H1 (cell line): Measurements from ENCODE around the gene EIF4A2. TPM values are rescaled to one million over a fixed set of nuclear protein-coding genes. Genes with fewer than 3 reads are reported as not detected.

Experiments
- CTCF ChIA-PET: fragments of 300-600 bp; sonication (Branson Sonifier 250); formaldehyde crosslinking; loops from one replicate; lab custom pipeline; 2021; ENCODE audit not compliant: partially characterized antibody; lab: Charles Lee
- POLR2A ChIA-PET: fragments of 300-600 bp; sonication (Branson Sonifier 250); formaldehyde crosslinking; loops from one replicate; lab custom pipeline; 2021; ENCODE audit warnings: inconsistent platforms; ENCODE audit not compliant: partially characterized antibody; lab: Charles Lee
- DNase-seq, 2 experiments: peaks; one replicate each; pipeline versions ENCODE4 v3.0.0 to v3.0.0-alpha.2; 2010 to 2022; ENCODE audit warnings: low spot score in 2 of 2, low read depth in 1 of 2, mixed read lengths in 1 of 2
- FAIRE-seq: peaks from 2 replicates; lab custom pipeline; 2011; peaks lifted over from hg19 to GRCh38; lab: Jason Lieb, UNC
- H2AFZ ChIP-seq: 2 replicates; pipeline ENCODE4 v1.8.1; 2012; ENCODE audit warnings: low read length, inconsistent platforms
- H2AK5ac ChIP-seq: 2 replicates; pipeline ENCODE4 v1.6.1; 2013; ENCODE audit warnings: low read depth, low read length
- H2BK120ac ChIP-seq: replicated peaks from 2 replicates; pipeline ENCODE3; 2013; ENCODE audit warnings: low read depth, low read length, inconsistent platforms
- H2BK12ac ChIP-seq: 2 replicates; pipeline ENCODE4 v1.6.1; 2013; ENCODE audit warnings: low read depth, low read length
- H2BK15ac ChIP-seq: 2 replicates; pipeline ENCODE4 v1.6.1; 2013; ENCODE audit warnings: low read length
- H2BK20ac ChIP-seq: 2 replicates; pipeline ENCODE4 v1.6.1; 2013; ENCODE audit warnings: low read length
- H2BK5ac ChIP-seq: 2 replicates; pipeline ENCODE4 v1.6.1; 2013; ENCODE audit warnings: low read depth, low read length
- H3K14ac ChIP-seq: 2 replicates; pipeline ENCODE4 v1.6.1; 2013; ENCODE audit warnings: inconsistent platforms; ENCODE audit not compliant: insufficient read length
- H3K18ac ChIP-seq: 2 replicates; pipeline ENCODE4 v1.6.1; 2013; ENCODE audit warnings: low read length; ENCODE audit errors: extremely low read depth
- H3K23ac ChIP-seq: 2 replicates; pipeline ENCODE4 v1.6.1; 2013; ENCODE audit warnings: inconsistent platforms; ENCODE audit not compliant: insufficient read length
- H3K23me2 ChIP-seq: 2 replicates; pipeline ENCODE4 v1.6.1; 2013; ENCODE audit warnings: low read depth, low read length
- H3K27ac ChIP-seq: 2 replicates; pipeline ENCODE4 v1.6.1; 2011; ENCODE audit warnings: low read depth, low read length, inconsistent platforms
- H3K27me3 ChIP-seq, 4 experiments: replicated peaks in 1 of 4; 1 replicate in 1 of 4; 2 replicates in 3 of 4; pipeline versions ENCODE4 v1.6.1 to v1.8.1; 2011 to 2013; ENCODE audit warnings: low read length in 3 of 4, mild to moderate bottlenecking in 3 of 4, inconsistent platforms in 2 of 4, mixed read lengths in 2 of 4, moderate library complexity in 1 of 4; ENCODE audit not compliant: control insufficient read depth in 3 of 4, insufficient read depth in 3 of 4; ENCODE audit errors: extremely low read depth in 1 of 4
- H3K36me3 ChIP-seq, 4 experiments: 2 replicates each; pipeline versions ENCODE4 v1.6.1 to v1.8.1; 2011 to 2013; ENCODE audit warnings: mild to moderate bottlenecking in 4 of 4, low read length in 3 of 4, moderate library complexity in 2 of 4, control low read depth in 1 of 4, inconsistent platforms in 1 of 4; ENCODE audit not compliant: insufficient read depth in 4 of 4, control insufficient read depth in 2 of 4
- H3K4ac ChIP-seq: replicated peaks from 2 replicates; pipeline ENCODE3; 2013; ENCODE audit warnings: low read length, low read depth, mixed read lengths, inconsistent platforms; ENCODE audit not compliant: insufficient read length
- H3K4me1 ChIP-seq, 4 experiments: replicated peaks in 1 of 4; 1 replicate in 1 of 4; 2 replicates in 3 of 4; pipeline versions ENCODE4 v1.6.1 to v1.8.1; 2011 to 2013; ENCODE audit warnings: low read length in 3 of 4, inconsistent platforms in 2 of 4, mixed read lengths in 1 of 4; ENCODE audit not compliant: insufficient read depth in 4 of 4, control insufficient read depth in 3 of 4
- H3K4me2 ChIP-seq, 2 experiments: 2 replicates each; pipeline versions ENCODE4 v1.6.1 to v1.8.1; 2011 to 2013; ENCODE audit warnings: low read depth in 2 of 2, low read length in 2 of 2, control low read depth in 1 of 2, inconsistent platforms in 1 of 2, mild to moderate bottlenecking in 1 of 2; ENCODE audit not compliant: insufficient read depth in 1 of 2
- H3K4me3 ChIP-seq, 4 experiments: fragments of 200-600, 300-600 bp in 1 of 4; sonication (generic), shearing (Covaris generic), sonication (Bioruptor Twin) in 1 of 4; 2 replicates each; pipeline versions ENCODE4 v1.5.1 to v1.8.1; 2011 to 2016; ENCODE audit warnings: low read length in 4 of 4, low read depth in 3 of 4, control low read depth in 2 of 4, inconsistent platforms in 2 of 4, mild to moderate bottlenecking in 2 of 4, mixed read lengths in 1 of 4, moderate library complexity in 1 of 4; ENCODE audit not compliant: insufficient read depth in 2 of 4; ENCODE audit errors: extremely low read depth in 1 of 4
- H3K56ac ChIP-seq: replicated peaks from 2 replicates; pipeline ENCODE3; 2013; ENCODE audit warnings: low read depth, mild to moderate bottlenecking, mixed read lengths, low read length, inconsistent platforms; ENCODE audit not compliant: insufficient read length
- H3K79me1 ChIP-seq: 2 replicates; pipeline ENCODE4 v1.6.1; 2013; ENCODE audit warnings: low read depth, low read length, control low read depth
- H3K79me2 ChIP-seq, 2 experiments: 2 replicates each; pipeline versions ENCODE4 v1.6.1 to v1.8.1; 2012 to 2013; ENCODE audit warnings: low read length in 2 of 2, mild to moderate bottlenecking in 2 of 2, inconsistent platforms in 1 of 2; ENCODE audit not compliant: insufficient read depth in 2 of 2, control insufficient read depth in 1 of 2
- H3K9ac ChIP-seq, 4 experiments: replicated peaks in 1 of 4; 1 replicate in 1 of 4; 2 replicates in 3 of 4; pipeline versions ENCODE4 v1.6.1 to v1.8.1; 2011 to 2013; ENCODE audit warnings: low read depth in 3 of 4, low read length in 3 of 4, control low read depth in 2 of 4, mild to moderate bottlenecking in 2 of 4, moderate library complexity in 2 of 4, inconsistent platforms in 1 of 4; ENCODE audit errors: extremely low read depth in 1 of 4
- H3K9me3 ChIP-seq, 2 experiments: 2 replicates each; pipeline versions ENCODE4 v1.6.1 to v1.8.1; 2012 to 2013; ENCODE audit warnings: mild to moderate bottlenecking in 2 of 2, moderate library complexity in 2 of 2, control low read depth in 1 of 2, inconsistent platforms in 1 of 2, low read depth in 1 of 2, low read length in 1 of 2, mixed read lengths in 1 of 2; ENCODE audit not compliant: insufficient read depth in 2 of 2
- H4K20me1 ChIP-seq, 2 experiments: replicated peaks in 1 of 2; 2 replicates each; pipeline versions ENCODE3 to v1.8.1; 2011 to 2013; ENCODE audit warnings: inconsistent platforms in 2 of 2, low read length in 2 of 2, mild to moderate bottlenecking in 1 of 2; ENCODE audit not compliant: insufficient read depth in 2 of 2, control insufficient read depth in 1 of 2
- H4K5ac ChIP-seq: 2 replicates; pipeline ENCODE4 v1.6.1; 2013; ENCODE audit warnings: low read length, low read depth, mixed read lengths, inconsistent platforms; ENCODE audit not compliant: insufficient read length
- H4K8ac ChIP-seq: 2 replicates; pipeline ENCODE4 v1.8.0; 2013; ENCODE audit warnings: mild to moderate bottlenecking, moderate library complexity, low read length, inconsistent platforms; ENCODE audit not compliant: insufficient read depth; ENCODE audit errors: extremely low read depth
- H4K91ac ChIP-seq: replicated peaks from 2 replicates; pipeline ENCODE3; 2013; ENCODE audit warnings: low read length, mixed read lengths, inconsistent platforms; ENCODE audit not compliant: insufficient read length
- BACH1 ChIP-seq: IDR thresholded peaks from 2 replicates; pipeline ENCODE4 v1.6.1; 2012; ENCODE audit warnings: low read length, improper control_type of control experiment
- BRCA1 ChIP-seq: IDR thresholded peaks from 2 replicates; pipeline ENCODE4 v1.6.1; 2012; ENCODE audit warnings: low read depth, low read length, improper control_type of control experiment
- CBX8 ChIP-seq: fragments of 300-800, 300-1000 bp; sonication (generic); IDR thresholded peaks from 2 replicates; pipeline ENCODE4 v1.7.1; 2016; ENCODE audit warnings: low read depth, low read length, borderline replicate concordance
- GTF2F1 ChIP-seq: IDR thresholded peaks from 2 replicates; pipeline ENCODE4 v1.6.1; 2012; ENCODE audit warnings: low read depth, low read length, improper control_type of control experiment, borderline replicate concordance
- HDAC2 ChIP-seq, 2 experiments: fragments of 300-600 bp in 1 of 2; sonication (generic) in 1 of 2; IDR thresholded peaks; 2 replicates each; pipeline ENCODE4 v1.6.1; 2011 to 2012; ENCODE audit warnings: low read depth in 2 of 2, low read length in 2 of 2, mild to moderate bottlenecking in 2 of 2, moderate library complexity in 2 of 2, borderline replicate concordance in 1 of 2, inconsistent platforms in 1 of 2
- JUND ChIP-seq: IDR thresholded peaks from 2 replicates; pipeline ENCODE4 v1.6.1; 2011; ENCODE audit warnings: mild to moderate bottlenecking, improper control_type of control experiment, low read length
- KDM4A ChIP-seq: IDR thresholded peaks from one replicate; pipeline ENCODE4 v1.7.1; 2012; ENCODE audit warnings: low read depth, mild to moderate bottlenecking, moderate library complexity, low read length, inconsistent platforms; ENCODE audit not compliant: severe bottlenecking
- NRF1 ChIP-seq: IDR thresholded peaks from 2 replicates; pipeline ENCODE4 v1.6.1; 2011; ENCODE audit warnings: mild to moderate bottlenecking, low read depth, low read length, improper control_type of control experiment
- POU5F1 ChIP-seq: IDR thresholded peaks from 2 replicates; pipeline ENCODE4 v1.6.1; 2011; ENCODE audit warnings: low read depth, mild to moderate bottlenecking, low read length, moderate library complexity
- SP1 ChIP-seq: IDR thresholded peaks from 2 replicates; pipeline ENCODE4 v1.6.1; 2011; ENCODE audit warnings: low read depth, low read length
- SP2 ChIP-seq: IDR thresholded peaks from 2 replicates; pipeline ENCODE4 v1.6.1; 2012; ENCODE audit warnings: mild to moderate bottlenecking, low read length, inconsistent platforms
- TCF12 ChIP-seq: IDR thresholded peaks from 2 replicates; pipeline ENCODE4 v1.6.1; 2011; ENCODE audit warnings: low read depth, mild to moderate bottlenecking, low read length
- WGBS, 2 experiments: shearing (Covaris generic) in 1 of 2; methylation state at CpG; one replicate each; pipeline versions ENCODE4 v1.1.6 to v1.1.7; 2013 to 2015; ENCODE audit warnings: low lambda C conversion rate in 2 of 2, mixed read lengths in 2 of 2, inconsistent platforms in 1 of 2, low coverage in 1 of 2, missing lambda C conversion rate in 1 of 2; ENCODE audit not compliant: insufficient replicate concordance in 2 of 2, insufficient coverage in 1 of 2, insufficient read length in 1 of 2; ENCODE audit errors: extremely low coverage in 1 of 2, missing lambda C conversion rate in 1 of 2; 5-methylcytosine and 5-hydroxymethylcytosine counted together
- polyA plus RNA-seq, 7 experiments: library from polyadenylated mRNA; depleted of rRNA in 3 of 7; stranded (reverse) in 5 of 7; unstranded in 2 of 7; fragments of >200 nt in 5 of 7; fragments of 200-250 nt in 2 of 7; gene quantifications; 1 replicate in 5 of 7; 2 replicates in 1 of 7; 4 replicates in 1 of 7; pipeline versions ENCODE4 v1.2.1 to v1.2.3, GENCODE V29; 2011 to 2013; ENCODE audit warnings: missing spikeins in 2 of 7, mixed read lengths in 2 of 7
- total RNA-seq: library from RNA; stranded (reverse); fragmentation: NEBNext Ultra II Directional; extraction: Animal tissue kit (Norgen Biotek cat#: 25700); gene quantifications from 2 replicates; pipeline ENCODE4 v1.2.1, GENCODE V29; 2021

EIF4A2 gene
- total and polyA plus RNA-seq, 2 of the 8 experiments (the other 6 are each of a cell fraction or from before 2014, with no cell fraction given): 527 to 604 TPM

GRCh38 chr3:186783731-186784515 is 546 bp downstream of the EIF4A2 start:
- FAIRE-seq: no peak
- peaks cover 0 to 3% (median 1%) of the 10 kb centered on the region in 4 experiments; a peak in 2 of 7 replicates for H3K4me1 ChIP-seq
- TF ChIP-seq SP2 (no peak), SP1 (no peak), KDM4A (no peak), CBX8 (no peak), BACH1 (no peak), HDAC2 (IDR thresholded peaks at IDR 0.05; ENCODE audit: borderline replicate concordance in 1 of 2, low read depth in 2 of 2, low read length in 2 of 2) (0 out of 4 replicates have a peak, but pooled peaks of 1 of the 2 experiments have one; percentile 59), POU5F1 (no peak), GTF2F1 (no peak), NRF1 (no peak), TCF12 (no peak), JUND (no peak), BRCA1 (peak; percentile 71)

More at GRCh38 chr3:186783731-186784515, 546 bp downstream of the EIF4A2 start:
- H3K56ac ChIP-seq: peak overlapping the region; percentile 87
- 1% methylated on average over 50 of the region's 56 CpGs; no CpG with 5 or more reads in 1 of the 2 experiments for WGBS, 2 experiments
- peak overlapping the region; percentile 94 for H2BK120ac ChIP-seq
- ChIA-PET POLR2A (interaction anchor here (0.7 to 4.9 kb wide), 70 partner anchors 8 to 1067 kb away, joined by 3 to 170 read pairs (median 7); partner anchors contain the start of genes ADIPOQ, AHSG, DNAJB11 and FETUB), CTCF (interaction anchor here (1.0 to 4.8 kb wide), 4 partner anchors 13 to 194 kb away, joined by 3 to 13 read pairs (median 3); no protein-coding TSS in a partner anchor)
- peak overlapping the region; percentile 83 for H4K91ac ChIP-seq
- H3K79me2 ChIP-seq: peaks cover 18 to 47% of the 10 kb centered on the region in 2 experiments
- H2BK20ac ChIP-seq: no peak overlapping the region
- no peak overlapping the region for H3K23ac ChIP-seq
- H3K18ac ChIP-seq: peak overlapping the region; percentile 98
- no peaks in the 10 kb centered on the region for H3K79me1 ChIP-seq
- peak overlapping the region; percentile 92 for H4K8ac ChIP-seq
- no peak overlapping the region for H2BK15ac ChIP-seq
- peak overlapping the region; percentile 89 for H3K14ac ChIP-seq
- no peak overlapping the region for H2BK12ac ChIP-seq
- H3K27me3 ChIP-seq: no peaks in the 10 kb centered on the region
- peak overlapping the region; percentile 98 to 99 (median 98) for H3K9ac ChIP-seq
- peak overlapping the region; percentile 98 to 100 (median 99) for H3K4me3 ChIP-seq
- no peaks in the 10 kb centered on the region for H3K9me3 ChIP-seq
- peaks cover 6% of the 10 kb centered on the region for H3K23me2 ChIP-seq
- peak in 1 of 2 experiments; percentile 66 for DNase-seq
- peak overlapping the region; percentile 67; the same call in 1 of the 2 replicates for H2AK5ac ChIP-seq
- no peak overlapping the region for H2AFZ ChIP-seq
- peak overlapping the region; percentile 98 for H3K27ac ChIP-seq
- peak overlapping the region; percentile 89 for H3K4ac ChIP-seq
- peaks cover 26 to 33% of the 10 kb centered on the region in 2 experiments for H4K20me1 ChIP-seq
- peaks cover 36 to 52% (median 49%) of the 10 kb centered on the region in 4 experiments for H3K36me3 ChIP-seq
- peak overlapping the region; percentile 98 for H2BK5ac ChIP-seq
- H3K4me2 ChIP-seq: peak overlapping the region; percentile 86 to 95
- H4K5ac ChIP-seq: peak overlapping the region; percentile 99
